ENCODE measurements around the gene CPB2. TPM values are rescaled to one million over a fixed set of nuclear protein-coding genes. Genes with fewer than 3 reads are reported as not detected.

The CPB2 gene
- total RNA-seq, 1 experiment from 2014 or later = 0.28 TPM

DNA sequence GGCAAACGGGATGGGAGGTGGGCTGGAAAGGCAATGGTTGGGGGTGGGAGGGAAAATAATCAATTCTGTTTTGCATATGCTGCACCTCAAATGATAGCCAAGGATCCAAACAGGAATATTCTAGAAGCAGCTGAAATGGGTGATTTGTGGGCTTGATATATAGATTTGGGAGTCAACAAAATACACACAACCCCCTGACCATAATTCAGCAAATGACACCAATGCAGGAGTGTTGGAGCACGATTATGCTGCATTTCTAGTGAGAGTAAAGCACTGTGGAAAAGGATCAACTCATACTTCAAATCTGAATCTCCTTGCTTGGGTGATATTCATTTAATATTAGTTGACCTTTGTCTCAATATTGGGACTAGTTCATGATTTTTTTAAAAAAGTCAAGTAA lies 41.1 kb upstream of the CPB2 start:
- DNase-seq (ENCODE audit: low read depth, low spot score) (no peak), ATAC-seq (no peak)
- intact Hi-C loops (cut with micrococcal nuclease; ENCODE audit: unreplicated experiment) (no loop called here), in situ Hi-C loops (cut with HindIII; ENCODE audit: low pct_unique_long_range_greater_than_20kb, low sequenced_read_pairs) (no loop called here)
- Histone ChIP-seq H3K36me3 (ENCODE audit: control insufficient read depth, insufficient read depth, low read length) (no peaks in the 10 kb centered on the region), H3K9me3 (ENCODE audit: control insufficient read depth, insufficient read depth, low read depth, low read length) (no peaks in the 10 kb centered on the region), H3K27ac (ENCODE audit: low read length) (no peak overlapping the region), H3K4me1 (ENCODE audit: control insufficient read depth, insufficient read depth, low read length) (no peaks in the 10 kb centered on the region), H3K27me3 (ENCODE audit: control insufficient read depth, insufficient read depth, low read length) (no peaks in the 10 kb centered on the region), H3K4me3 (ENCODE audit: low read depth in 2 of 2, low read length in 2 of 2) (no peak overlapping the region)
- ChIA-PET POLR2A (no interaction called here), CTCF (no interaction called here)
- TF ChIP-seq, protein P1, sequence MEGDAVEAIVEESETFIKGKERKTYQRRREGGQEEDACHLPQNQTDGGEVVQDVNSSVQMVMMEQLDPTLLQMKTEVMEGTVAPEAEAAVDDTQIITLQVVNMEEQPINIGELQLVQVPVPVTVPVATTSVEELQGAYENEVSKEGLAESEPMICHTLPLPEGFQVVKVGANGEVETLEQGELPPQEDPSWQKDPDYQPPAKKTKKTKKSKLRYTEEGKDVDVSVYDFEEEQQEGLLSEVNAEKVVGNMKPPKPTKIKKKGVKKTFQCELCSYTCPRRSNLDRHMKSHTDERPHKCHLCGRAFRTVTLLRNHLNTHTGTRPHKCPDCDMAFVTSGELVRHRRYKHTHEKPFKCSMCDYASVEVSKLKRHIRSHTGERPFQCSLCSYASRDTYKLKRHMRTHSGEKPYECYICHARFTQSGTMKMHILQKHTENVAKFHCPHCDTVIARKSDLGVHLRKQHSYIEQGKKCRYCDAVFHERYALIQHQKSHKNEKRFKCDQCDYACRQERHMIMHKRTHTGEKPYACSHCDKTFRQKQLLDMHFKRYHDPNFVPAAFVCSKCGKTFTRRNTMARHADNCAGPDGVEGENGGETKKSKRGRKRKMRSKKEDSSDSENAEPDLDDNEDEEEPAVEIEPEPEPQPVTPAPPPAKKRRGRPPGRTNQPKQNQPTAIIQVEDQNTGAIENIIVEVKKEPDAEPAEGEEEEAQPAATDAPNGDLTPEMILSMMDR (IDR thresholded peaks at IDR 0.05) = no peak
- TF ChIP-seq POLR2AphosphoS5 (IDR thresholded peaks at IDR 0.05; ENCODE audit: low read depth, low read length) (no peak), SIN3A (IDR thresholded peaks at IDR 0.05; ENCODE audit: borderline replicate concordance, insufficient read depth, low read depth, low read length) (no peak), TCF7L2 (IDR thresholded peaks at IDR 0.05; ENCODE audit: low read depth, low read length) (no peak)
- TF ChIP-seq, protein P2, sequence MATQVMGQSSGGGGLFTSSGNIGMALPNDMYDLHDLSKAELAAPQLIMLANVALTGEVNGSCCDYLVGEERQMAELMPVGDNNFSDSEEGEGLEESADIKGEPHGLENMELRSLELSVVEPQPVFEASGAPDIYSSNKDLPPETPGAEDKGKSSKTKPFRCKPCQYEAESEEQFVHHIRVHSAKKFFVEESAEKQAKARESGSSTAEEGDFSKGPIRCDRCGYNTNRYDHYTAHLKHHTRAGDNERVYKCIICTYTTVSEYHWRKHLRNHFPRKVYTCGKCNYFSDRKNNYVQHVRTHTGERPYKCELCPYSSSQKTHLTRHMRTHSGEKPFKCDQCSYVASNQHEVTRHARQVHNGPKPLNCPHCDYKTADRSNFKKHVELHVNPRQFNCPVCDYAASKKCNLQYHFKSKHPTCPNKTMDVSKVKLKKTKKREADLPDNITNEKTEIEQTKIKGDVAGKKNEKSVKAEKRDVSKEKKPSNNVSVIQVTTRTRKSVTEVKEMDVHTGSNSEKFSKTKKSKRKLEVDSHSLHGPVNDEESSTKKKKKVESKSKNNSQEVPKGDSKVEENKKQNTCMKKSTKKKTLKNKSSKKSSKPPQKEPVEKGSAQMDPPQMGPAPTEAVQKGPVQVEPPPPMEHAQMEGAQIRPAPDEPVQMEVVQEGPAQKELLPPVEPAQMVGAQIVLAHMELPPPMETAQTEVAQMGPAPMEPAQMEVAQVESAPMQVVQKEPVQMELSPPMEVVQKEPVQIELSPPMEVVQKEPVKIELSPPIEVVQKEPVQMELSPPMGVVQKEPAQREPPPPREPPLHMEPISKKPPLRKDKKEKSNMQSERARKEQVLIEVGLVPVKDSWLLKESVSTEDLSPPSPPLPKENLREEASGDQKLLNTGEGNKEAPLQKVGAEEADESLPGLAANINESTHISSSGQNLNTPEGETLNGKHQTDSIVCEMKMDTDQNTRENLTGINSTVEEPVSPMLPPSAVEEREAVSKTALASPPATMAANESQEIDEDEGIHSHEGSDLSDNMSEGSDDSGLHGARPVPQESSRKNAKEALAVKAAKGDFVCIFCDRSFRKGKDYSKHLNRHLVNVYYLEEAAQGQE (IDR thresholded peaks at IDR 0.05; ENCODE audit: insufficient read depth in 1 of 2, low read depth in 2 of 2, low read length in 1 of 2) = no peak
- BruUV-seq (replicated peaks) = no TSS peak

DNA sequence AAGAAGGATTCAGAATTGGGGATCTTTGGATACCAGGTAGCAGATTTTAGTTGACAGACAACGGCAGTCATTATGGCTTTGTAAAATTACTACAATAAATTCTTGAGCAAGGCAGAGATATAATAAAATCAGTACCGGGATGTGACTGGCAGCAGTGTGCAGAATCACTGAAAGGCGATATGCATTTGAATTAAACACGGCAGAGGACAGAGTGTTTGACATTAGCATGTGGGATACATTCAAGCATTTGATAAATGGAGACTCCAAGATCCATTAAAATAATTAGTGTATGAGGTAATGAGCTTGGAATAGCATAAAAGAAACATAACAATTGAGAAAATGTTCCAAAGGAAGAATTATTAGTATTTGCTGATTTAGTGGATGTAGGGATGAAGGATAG lies 40.3 kb upstream of the CPB2 start:
- no peaks in the 10 kb centered on the region for H3K4me1 ChIP-seq (ENCODE audit: control insufficient read depth, insufficient read depth, low read length)
- ATAC-seq (no peak), DNase-seq (ENCODE audit: low read depth, low spot score) (no peak)
- BruUV-seq (replicated peaks) = no TSS peak
- ChIA-PET POLR2A (no interaction called here), CTCF (no interaction called here)
- no peak overlapping the region for H3K4me3 ChIP-seq (ENCODE audit: low read depth in 2 of 2, low read length in 2 of 2)
- H3K36me3 ChIP-seq (ENCODE audit: control insufficient read depth, insufficient read depth, low read length) = no peaks in the 10 kb centered on the region
- H3K27ac ChIP-seq (ENCODE audit: low read length) = no peak overlapping the region
- H3K27me3 ChIP-seq (ENCODE audit: control insufficient read depth, insufficient read depth, low read length) = no peaks in the 10 kb centered on the region
- intact Hi-C loops (cut with micrococcal nuclease; ENCODE audit: unreplicated experiment) (no loop called here), in situ Hi-C loops (cut with HindIII; ENCODE audit: low pct_unique_long_range_greater_than_20kb, low sequenced_read_pairs) (no loop called here)
- no peak for TF ChIP-seq POLR2AphosphoS5 (IDR thresholded peaks at IDR 0.05; ENCODE audit: low read depth, low read length)
- TF ChIP-seq TCF7L2 (IDR thresholded peaks at IDR 0.05; ENCODE audit: low read depth, low read length) = no peak
- TF ChIP-seq SIN3A (IDR thresholded peaks at IDR 0.05; ENCODE audit: borderline replicate concordance, insufficient read depth, low read depth, low read length) = no peak
- TF ChIP-seq, protein P2 (IDR thresholded peaks at IDR 0.05; ENCODE audit: insufficient read depth in 1 of 2, low read depth in 2 of 2, low read length in 1 of 2) = no peak
- TF ChIP-seq, protein P1 (IDR thresholded peaks at IDR 0.05) = no peak
- no peaks in the 10 kb centered on the region for H3K9me3 ChIP-seq (ENCODE audit: control insufficient read depth, insufficient read depth, low read depth, low read length)
